Adrenal gland (tissue), 12 donors: ENCODE measurements around the gene CCDC13. TPM values are rescaled to one million over a fixed set of nuclear protein-coding genes. Genes with fewer than 3 reads are reported as not detected.

ENCODE experiments used
- DNase-seq, 7 donors: peaks; one replicate each; pipeline ENCODE4 v3.0.0-alpha.2; 2019 to 2020
- H3K27ac ChIP-seq, 5 donors: fragments of 200-600 bp; sonication (generic) in 4 of 5; 1 replicate in 3 of 5; 2 replicates in 2 of 5; pipeline versions ENCODE4 v1.5.1 to v1.8.0; 2016 to 2020; ENCODE audit warnings: mild to moderate bottlenecking in 1 of 5
- H3K27me3 ChIP-seq: fragments of 200-600 bp; 2 replicates; pipeline ENCODE4 v1.8.0; 2021
- H3K36me3 ChIP-seq, 2 donors: fragments of 200-600 bp; replicated peaks in 1 of 2; 1 replicate in 1 of 2; 2 replicates in 1 of 2; pipeline versions ENCODE4 v1.5.1 to v1.8.0; 2018 to 2022
- H3K4me1 ChIP-seq, 2 donors: fragments of 200-600 bp; replicated peaks in 1 of 2; 1 replicate in 1 of 2; 2 replicates in 1 of 2; pipeline versions ENCODE4 v1.5.1 to v1.8.0; 2018 to 2021
- H3K4me3 ChIP-seq, 4 donors: fragments of 200-600 bp; sonication (generic) in 3 of 4; one replicate each; pipeline ENCODE4 v1.5.1; 2016 to 2018
- H3K9me3 ChIP-seq, 3 donors: fragments of 200-600 bp; sonication (generic) in 1 of 3; replicated peaks in 1 of 3; 1 replicate in 2 of 3; 2 replicates in 1 of 3; pipeline versions ENCODE4 v1.5.1 to v1.8.0; 2016 to 2021
- POLR2A ChIP-seq, 2 donors: fragments of 450-650 bp; IDR thresholded peaks; one replicate each; pipeline ENCODE4 v1.6.1; 2017; ENCODE audit warnings: antibody characterized with exemption in 2 of 2, mild to moderate bottlenecking in 2 of 2, moderate library complexity in 1 of 2
- WGBS, 4 donors: extraction: QIAGEN DNeasy Blood & Tissue Kit in 2 of 4; methylation state at CpG; one replicate each; pipeline versions ENCODE4 v1.1.5 to v1.1.7; 2013 to 2017; 5-methylcytosine and 5-hydroxymethylcytosine counted together
- intact Hi-C, 2 donors: fragments of 100-400 bp; cut with DNase I; formaldehyde crosslinking; loops; one replicate each; pipeline versions ENCODE4 v1.14.1 to v1.15.0; 2022 to 2023
- polyA plus RNA-seq, 3 donors: library from polyadenylated mRNA; stranded (reverse); fragments of 200-250 nt in 2 of 3; fragments of 350-450 nt in 1 of 3; fragmentation: Illumina TruSeq in 1 of 3; extraction: RNeasy Lipid Tissue Mini Kit (QIAGEN cat#74804) in 1 of 3; gene quantifications; one replicate each; pipeline ENCODE4 v1.2.3, GENCODE V29; 2013 to 2014
- total RNA-seq, 9 donors: library from RNA; depleted of rRNA in 4 of 9; stranded (reverse); fragments of >200 nt in 4 of 9; fragments of 120-200 nt in 1 of 9; fragmentation: NEBNext Ultra II Directional in 1 of 9; extraction: Animal tissue kit (Norgen Biotek cat#: 25700) in 1 of 9; gene quantifications; one replicate each; pipeline versions ENCODE4 v1.1.0 to v1.2.4, GENCODE V29; 2013 to 2023
- TF ChIP-seq, protein P1 (sequence below), 6 experiments: fragments of 450-650 bp in 4 of 6; fragments of 200-600 bp in 2 of 6; sonication (generic) in 1 of 6; IDR thresholded peaks; 1 replicate in 5 of 6; 2 replicates in 1 of 6; pipeline versions ENCODE4 v1.5.1 to v1.8.0; 2016 to 2021; ENCODE audit warnings: antibody characterized with exemption in 6 of 6, mild to moderate bottlenecking in 2 of 6, moderate library complexity in 1 of 6
- donor health status: healthy with polysubstance abuse.
- donor health status: Bipolar disorder and iron deficiency.
- donor health status: DM: yes; HTN: yes; CAD: no.
- donor health status: DM: no; HTN: no; CAD: no.
- donor health status: DM: no; HTN: no; CAD: no.
- donor health status: DM: yes; HTN: yes; CAD: no.

CCDC13 gene
- total and polyA plus RNA-seq, 12 donors = 0.35 to 2.1 (median 1.1) TPM; not detected in 2

DNA sequence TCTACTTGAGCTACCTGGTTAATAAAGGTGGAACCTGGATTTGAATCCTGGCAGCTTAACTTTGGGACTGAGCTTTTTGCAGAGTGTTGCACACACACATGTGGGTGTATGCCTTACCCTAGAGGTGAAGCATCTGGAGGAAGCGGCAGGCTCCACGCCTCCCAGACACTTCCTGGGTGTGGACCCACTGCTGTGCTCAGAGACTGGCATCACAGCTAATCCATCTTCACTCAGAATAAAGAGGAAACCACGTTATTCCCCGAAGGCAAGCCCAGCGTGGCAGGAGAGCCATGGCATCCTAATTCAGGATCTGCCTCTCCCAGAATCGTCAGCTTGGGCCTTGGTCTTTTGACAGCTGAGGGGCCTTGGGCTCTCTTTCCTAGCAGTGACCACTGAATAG, 25.5 kb downstream of the CCDC13 start:
- TF ChIP-seq, protein P1, sequence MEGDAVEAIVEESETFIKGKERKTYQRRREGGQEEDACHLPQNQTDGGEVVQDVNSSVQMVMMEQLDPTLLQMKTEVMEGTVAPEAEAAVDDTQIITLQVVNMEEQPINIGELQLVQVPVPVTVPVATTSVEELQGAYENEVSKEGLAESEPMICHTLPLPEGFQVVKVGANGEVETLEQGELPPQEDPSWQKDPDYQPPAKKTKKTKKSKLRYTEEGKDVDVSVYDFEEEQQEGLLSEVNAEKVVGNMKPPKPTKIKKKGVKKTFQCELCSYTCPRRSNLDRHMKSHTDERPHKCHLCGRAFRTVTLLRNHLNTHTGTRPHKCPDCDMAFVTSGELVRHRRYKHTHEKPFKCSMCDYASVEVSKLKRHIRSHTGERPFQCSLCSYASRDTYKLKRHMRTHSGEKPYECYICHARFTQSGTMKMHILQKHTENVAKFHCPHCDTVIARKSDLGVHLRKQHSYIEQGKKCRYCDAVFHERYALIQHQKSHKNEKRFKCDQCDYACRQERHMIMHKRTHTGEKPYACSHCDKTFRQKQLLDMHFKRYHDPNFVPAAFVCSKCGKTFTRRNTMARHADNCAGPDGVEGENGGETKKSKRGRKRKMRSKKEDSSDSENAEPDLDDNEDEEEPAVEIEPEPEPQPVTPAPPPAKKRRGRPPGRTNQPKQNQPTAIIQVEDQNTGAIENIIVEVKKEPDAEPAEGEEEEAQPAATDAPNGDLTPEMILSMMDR (IDR thresholded peaks at IDR 0.05) = no peak
- TF ChIP-seq POLR2A (IDR thresholded peaks at IDR 0.05) = no peak

DNA sequence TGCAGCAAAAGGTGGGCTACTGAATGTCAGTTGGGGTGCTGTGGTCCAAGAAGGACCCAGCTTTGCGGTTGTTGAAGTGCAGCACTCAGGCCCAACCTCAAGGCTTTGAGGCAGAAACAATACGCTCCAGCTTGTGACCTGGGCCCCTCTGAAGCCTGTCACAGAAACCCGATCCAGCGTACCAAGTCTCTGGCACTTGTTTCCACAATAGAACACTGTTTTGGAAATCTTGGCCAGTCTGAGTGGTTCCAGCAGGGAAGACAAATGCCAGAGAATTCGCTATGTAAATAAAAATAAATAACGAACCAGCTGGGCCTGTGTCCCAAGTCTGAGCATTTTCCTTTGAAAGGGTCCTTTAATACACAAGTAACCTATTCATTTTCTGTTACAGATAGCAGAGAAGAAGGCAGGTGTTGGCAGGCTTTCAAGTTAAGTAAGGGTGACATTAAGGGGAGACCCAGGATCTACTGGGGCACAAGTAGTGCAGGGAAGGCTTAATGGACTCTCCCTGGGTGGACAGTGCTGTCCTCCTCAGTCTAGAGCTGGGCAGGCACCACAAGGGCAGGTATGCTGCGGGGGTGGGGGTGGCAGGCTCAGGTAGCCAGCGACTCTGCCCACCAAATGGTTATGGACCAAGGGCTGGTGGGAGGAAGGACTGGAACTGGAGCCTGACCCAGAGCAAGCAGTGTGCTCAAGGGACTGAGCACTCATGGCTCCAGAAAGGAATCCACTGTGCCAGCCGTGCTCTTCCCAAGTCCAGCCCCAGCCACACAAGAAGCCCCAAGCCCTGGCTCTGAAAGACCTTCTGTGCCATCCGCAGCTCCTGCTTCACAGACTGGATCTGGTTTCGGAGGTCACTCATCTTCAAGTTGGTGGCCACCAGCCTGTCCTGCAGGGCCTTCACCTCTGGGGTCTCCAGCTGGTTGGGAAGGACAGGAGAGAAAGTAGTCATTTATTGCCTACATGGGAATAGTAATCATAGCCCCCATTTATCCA, 26.3 kb downstream of the CCDC13 start:
- TF ChIP-seq, protein P1 (IDR thresholded peaks at IDR 0.05) = no peak
- no peak for TF ChIP-seq POLR2A (IDR thresholded peaks at IDR 0.05)
- intact Hi-C loops = loop anchor here in 1 of 2 donors (10.0 kb wide), 1 partner anchor 162 kb away; the partner anchor contains the start of gene SEC22C
- Histone ChIP-seq H3K9me3 (no peaks in the 10 kb centered on the region), H3K36me3 (no peaks in the 10 kb centered on the region), H3K4me1 (no peaks in the 10 kb centered on the region), H3K4me3 (no peak overlapping the region), H3K27me3 (no peaks in the 10 kb centered on the region), H3K27ac (peak overlapping the region in 2 of 5 donors; percentile 7 to 21)
- peak in 1 of 7 donors; percentile 56 for DNase-seq
- WGBS, 4 donors = 84 to 89% (median 87%) methylated on average over 9 to 11 of the region's 11 CpGs

More for the DNA sequence above, 25.5 kb downstream of the CCDC13 start:
- H3K36me3 ChIP-seq = no peaks in the 10 kb centered on the region
- H3K4me1 ChIP-seq = no peaks in the 10 kb centered on the region
- intact Hi-C loops = loop anchor here in 1 of 2 donors (10.0 kb wide), 1 partner anchor 163 kb away; the partner anchor contains the start of gene SEC22C
- peak in 2 of 7 donors; percentile 15 to 31 for DNase-seq
- no peak overlapping the region for H3K4me3 ChIP-seq
- 59 to 75% (median 64%) methylated on average over 6 of the region's 6 CpGs for WGBS, 4 donors
- H3K27me3 ChIP-seq = no peaks in the 10 kb centered on the region
- no peak overlapping the region for H3K27ac ChIP-seq
- no peaks in the 10 kb centered on the region for H3K9me3 ChIP-seq

DNA sequence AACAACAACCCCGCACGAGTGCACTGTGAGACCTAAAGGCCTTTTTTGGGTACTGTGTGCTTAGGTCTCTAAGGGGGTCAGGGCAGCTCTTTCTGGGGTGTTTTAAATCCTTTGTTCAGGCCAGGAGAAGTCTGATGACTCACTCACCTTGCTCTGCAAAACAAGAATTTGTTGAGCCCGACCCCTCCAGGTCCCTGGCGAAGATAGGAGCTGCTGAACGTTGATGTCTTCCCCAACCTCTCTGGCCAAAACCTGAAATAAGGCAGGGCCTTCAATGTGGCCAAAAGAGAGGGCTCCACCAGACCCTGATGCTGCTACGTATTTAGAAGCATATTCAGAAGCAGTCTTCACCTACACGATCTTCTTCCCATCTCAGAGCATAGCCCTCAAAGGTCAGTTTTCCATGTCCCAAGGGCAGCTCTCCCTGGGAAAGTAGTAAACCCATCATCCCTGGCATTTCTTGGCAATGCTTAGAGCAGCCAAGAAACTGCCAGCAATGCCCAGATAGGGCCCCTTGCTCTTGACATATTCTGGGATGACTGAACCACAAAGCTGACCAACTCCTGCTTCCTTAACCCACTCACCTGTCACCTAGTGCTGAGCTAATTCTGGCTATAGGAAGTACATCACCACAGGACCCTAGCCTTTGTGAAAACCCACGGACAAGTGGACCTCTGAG, 27.1 kb downstream of the CCDC13 start:
- Histone ChIP-seq H3K36me3 (no peaks in the 10 kb centered on the region), H3K9me3 (no peaks in the 10 kb centered on the region), H3K27ac (peak overlapping the region in 2 of 5 donors; percentile 7 to 21), H3K27me3 (no peaks in the 10 kb centered on the region), H3K4me1 (no peaks in the 10 kb centered on the region), H3K4me3 (no peak overlapping the region)
- WGBS, 4 donors = 76 to 87% (median 83%) methylated on average over 8 of the region's 8 CpGs
- intact Hi-C loops = loop anchor here in 1 of 2 donors (10.0 kb wide), 1 partner anchor 161 kb away; the partner anchor contains the start of gene SEC22C
- no peak for TF ChIP-seq POLR2A (IDR thresholded peaks at IDR 0.05)
- TF ChIP-seq, protein P1 (IDR thresholded peaks at IDR 0.05) = no peak
- no peak for DNase-seq

DNA sequence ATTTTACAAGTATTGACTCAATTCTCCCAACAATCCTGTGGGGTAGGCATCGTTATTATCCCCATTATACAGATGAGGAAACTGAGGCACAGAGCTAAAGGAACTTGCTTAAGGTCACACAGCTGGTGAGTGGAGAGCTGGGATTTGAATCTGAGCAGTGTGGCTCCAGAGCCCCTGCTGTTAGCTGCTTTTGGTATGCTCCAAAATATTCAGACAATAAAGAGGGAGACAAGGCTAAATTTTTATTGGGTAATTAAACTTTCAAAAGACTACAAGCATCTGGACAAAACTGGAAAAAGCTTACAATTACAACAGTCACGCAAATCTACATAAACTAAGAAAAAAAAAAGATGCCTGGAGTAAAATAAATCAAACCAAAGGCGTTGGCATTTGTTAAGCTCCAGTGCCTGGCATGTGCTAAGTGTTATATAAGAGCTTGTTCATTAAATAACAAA, 27.7 kb downstream of the CCDC13 start:
- Histone ChIP-seq H3K27ac (no peak overlapping the region), H3K27me3 (no peaks in the 10 kb centered on the region), H3K4me1 (no peaks in the 10 kb centered on the region), H3K9me3 (no peaks in the 10 kb centered on the region), H3K4me3 (no peak overlapping the region), H3K36me3 (no peaks in the 10 kb centered on the region)
- TF ChIP-seq, protein P1 (IDR thresholded peaks at IDR 0.05) = no peak
- DNase-seq = no peak
- WGBS, 4 donors = 82 to 93% (median 91%) methylated on average over 3 of the region's 3 CpGs
- intact Hi-C loops = loop anchor here in 1 of 2 donors (10.0 kb wide), 1 partner anchor 161 kb away; the partner anchor contains the start of gene SEC22C
